Cerebellar nuclear complex (tissue), 1 donor: ENCODE measurements around the gene GUCY1A1.

ENCODE experiments used
- DNase-seq, 2 experiments: peaks; one replicate each; lab custom pipeline; 2025; lab: John Stamatoyannopoulos, UW

The GUCY1A1 gene

GRCh38 chr4:155692361-155692760, 25.7 kb downstream of the GUCY1A1 start:
- DNase-seq: no peak

- DNase-seq: no peak
Observed at GRCh38 chr4:155693015-155693663, 26.5 kb downstream of the GUCY1A1 start.

- DNase-seq: no peak
Observed at GRCh38 chr4:155694100-155694785, 27.6 kb downstream of the GUCY1A1 start.

GRCh38 chr4:155696226-155696625, 29.6 kb downstream of the GUCY1A1 start:
- DNase-seq: no peak

GRCh38 chr4:155696726-155697125, 30.1 kb downstream of the GUCY1A1 start:
- DNase-seq: no peak

- DNase-seq: no peak
Observed at GRCh38 chr4:155701827-155702226, 35.2 kb downstream of the GUCY1A1 start.

- DNase-seq: no peak
Observed at GRCh38 chr4:155703486-155704247, 37.0 kb downstream of the GUCY1A1 start.

GRCh38 chr4:155704841-155705404, 38.3 kb downstream of the GUCY1A1 start:
- no peak for DNase-seq

GRCh38 chr4:155705664-155706063, 39.0 kb downstream of the GUCY1A1 start:
- no peak for DNase-seq

- DNase-seq: no peak
Observed at GRCh38 chr4:155706147-155706546, 39.5 kb downstream of the GUCY1A1 start.

- DNase-seq: no peak
Observed at GRCh38 chr4:155707251-155707650, 40.6 kb downstream of the GUCY1A1 start.

- DNase-seq: no peak
Observed at GRCh38 chr4:155708782-155709181, 42.1 kb downstream of the GUCY1A1 start.

GRCh38 chr4:155709918-155710317, 43.3 kb downstream of the GUCY1A1 start:
- no peak for DNase-seq

- DNase-seq: no peak
Observed at GRCh38 chr4:155711556-155711955, 44.9 kb downstream of the GUCY1A1 start.

GRCh38 chr4:155712846-155713245, 46.2 kb downstream of the GUCY1A1 start:
- no peak for DNase-seq

- no peak for DNase-seq
Observed at GRCh38 chr4:155713911-155714310, 47.3 kb downstream of the GUCY1A1 start.

GRCh38 chr4:155722336-155722735, 55.7 kb downstream of the GUCY1A1 start:
- no peak for DNase-seq

GRCh38 chr4:155722816-155723499, 56.3 kb downstream of the GUCY1A1 start:
- DNase-seq: no peak

- no peak for DNase-seq
Observed at GRCh38 chr4:155724731-155725130, 58.1 kb downstream of the GUCY1A1 start.

GRCh38 chr4:155734065-155734464, 67.4 kb downstream of the GUCY1A1 start:
- no peak for DNase-seq

GRCh38 chr4:155734951-155735350, 68.3 kb downstream of the GUCY1A1 start:
- no peak for DNase-seq

GRCh38 chr4:155735496-155735895, 68.8 kb downstream of the GUCY1A1 start:
- no peak for DNase-seq
